ENCODE results near the gene FGD2. TPM values are rescaled to one million over a fixed set of nuclear protein-coding genes. Genes with fewer than 3 reads are reported as not detected.

Gene FGD2
- total and polyA plus RNA-seq, 9 of the 15 experiments (the other 6 are each of a cell fraction or from before 2014, with no cell fraction given), result 0.09 TPM; not detected in 8

DNA sequence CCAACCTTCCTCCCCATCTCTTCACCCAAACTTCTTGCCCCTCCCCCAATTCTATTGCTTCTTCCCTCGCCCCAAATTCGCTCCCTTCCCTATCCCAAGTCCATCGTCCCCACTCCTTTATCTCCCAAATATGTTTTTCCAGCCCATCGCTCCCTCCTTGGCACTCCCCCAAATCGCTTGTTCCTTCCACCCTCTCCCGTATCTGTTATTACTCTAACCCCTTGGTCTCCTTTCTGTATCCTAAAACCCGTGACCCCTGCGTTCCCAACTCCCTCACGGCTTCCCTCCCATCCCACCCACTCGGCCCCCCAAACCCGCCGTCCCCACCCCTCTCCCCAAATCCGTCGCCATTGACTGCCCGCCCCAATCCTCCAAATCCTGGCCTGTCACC is 20.0 kb upstream of the FGD2 start (continued):
- TF ChIP-seq, protein P1, sequence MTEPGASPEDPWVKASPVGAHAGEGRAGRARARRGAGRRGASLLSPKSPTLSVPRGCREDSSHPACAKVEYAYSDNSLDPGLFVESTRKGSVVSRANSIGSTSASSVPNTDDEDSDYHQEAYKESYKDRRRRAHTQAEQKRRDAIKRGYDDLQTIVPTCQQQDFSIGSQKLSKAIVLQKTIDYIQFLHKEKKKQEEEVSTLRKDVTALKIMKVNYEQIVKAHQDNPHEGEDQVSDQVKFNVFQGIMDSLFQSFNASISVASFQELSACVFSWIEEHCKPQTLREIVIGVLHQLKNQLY (CRISPR knock-in tag; conservative IDR thresholded peaks at IDR 0.05), result no peak
- TF ChIP-seq ZNF699 (CRISPR knock-in tag; IDR thresholded peaks at IDR 0.05; ENCODE audit: insufficient replicate concordance), result no peak
- no peak for TF ChIP-seq FOS (IDR thresholded peaks at IDR 0.05; ENCODE audit: extremely low read depth, insufficient read length)
- no peak for TF ChIP-seq FOXK2 (conservative IDR thresholded peaks at IDR 0.05 in 1 of 2, IDR thresholded peaks at IDR 0.05 in 1 of 2; ENCODE audit: low read depth in 2 of 2)
- TF ChIP-seq BRD4 (IDR thresholded peaks at IDR 0.05), result no peak
- no peak for TF ChIP-seq DDX20 (tag; IDR thresholded peaks at IDR 0.05; ENCODE audit: low read depth)
- TF ChIP-seq ZFP36 (IDR thresholded peaks at IDR 0.05; ENCODE audit: low read depth, low read length, partially characterized antibody), result no peak
- TF ChIP-seq ZFX (CRISPR knock-in tag; IDR thresholded peaks at IDR 0.05), result no peak
- TF ChIP-seq ZNF445 (CRISPR knock-in tag; IDR thresholded peaks at IDR 0.05; ENCODE audit: low read depth), result no peak
- TF ChIP-seq, protein P2, sequence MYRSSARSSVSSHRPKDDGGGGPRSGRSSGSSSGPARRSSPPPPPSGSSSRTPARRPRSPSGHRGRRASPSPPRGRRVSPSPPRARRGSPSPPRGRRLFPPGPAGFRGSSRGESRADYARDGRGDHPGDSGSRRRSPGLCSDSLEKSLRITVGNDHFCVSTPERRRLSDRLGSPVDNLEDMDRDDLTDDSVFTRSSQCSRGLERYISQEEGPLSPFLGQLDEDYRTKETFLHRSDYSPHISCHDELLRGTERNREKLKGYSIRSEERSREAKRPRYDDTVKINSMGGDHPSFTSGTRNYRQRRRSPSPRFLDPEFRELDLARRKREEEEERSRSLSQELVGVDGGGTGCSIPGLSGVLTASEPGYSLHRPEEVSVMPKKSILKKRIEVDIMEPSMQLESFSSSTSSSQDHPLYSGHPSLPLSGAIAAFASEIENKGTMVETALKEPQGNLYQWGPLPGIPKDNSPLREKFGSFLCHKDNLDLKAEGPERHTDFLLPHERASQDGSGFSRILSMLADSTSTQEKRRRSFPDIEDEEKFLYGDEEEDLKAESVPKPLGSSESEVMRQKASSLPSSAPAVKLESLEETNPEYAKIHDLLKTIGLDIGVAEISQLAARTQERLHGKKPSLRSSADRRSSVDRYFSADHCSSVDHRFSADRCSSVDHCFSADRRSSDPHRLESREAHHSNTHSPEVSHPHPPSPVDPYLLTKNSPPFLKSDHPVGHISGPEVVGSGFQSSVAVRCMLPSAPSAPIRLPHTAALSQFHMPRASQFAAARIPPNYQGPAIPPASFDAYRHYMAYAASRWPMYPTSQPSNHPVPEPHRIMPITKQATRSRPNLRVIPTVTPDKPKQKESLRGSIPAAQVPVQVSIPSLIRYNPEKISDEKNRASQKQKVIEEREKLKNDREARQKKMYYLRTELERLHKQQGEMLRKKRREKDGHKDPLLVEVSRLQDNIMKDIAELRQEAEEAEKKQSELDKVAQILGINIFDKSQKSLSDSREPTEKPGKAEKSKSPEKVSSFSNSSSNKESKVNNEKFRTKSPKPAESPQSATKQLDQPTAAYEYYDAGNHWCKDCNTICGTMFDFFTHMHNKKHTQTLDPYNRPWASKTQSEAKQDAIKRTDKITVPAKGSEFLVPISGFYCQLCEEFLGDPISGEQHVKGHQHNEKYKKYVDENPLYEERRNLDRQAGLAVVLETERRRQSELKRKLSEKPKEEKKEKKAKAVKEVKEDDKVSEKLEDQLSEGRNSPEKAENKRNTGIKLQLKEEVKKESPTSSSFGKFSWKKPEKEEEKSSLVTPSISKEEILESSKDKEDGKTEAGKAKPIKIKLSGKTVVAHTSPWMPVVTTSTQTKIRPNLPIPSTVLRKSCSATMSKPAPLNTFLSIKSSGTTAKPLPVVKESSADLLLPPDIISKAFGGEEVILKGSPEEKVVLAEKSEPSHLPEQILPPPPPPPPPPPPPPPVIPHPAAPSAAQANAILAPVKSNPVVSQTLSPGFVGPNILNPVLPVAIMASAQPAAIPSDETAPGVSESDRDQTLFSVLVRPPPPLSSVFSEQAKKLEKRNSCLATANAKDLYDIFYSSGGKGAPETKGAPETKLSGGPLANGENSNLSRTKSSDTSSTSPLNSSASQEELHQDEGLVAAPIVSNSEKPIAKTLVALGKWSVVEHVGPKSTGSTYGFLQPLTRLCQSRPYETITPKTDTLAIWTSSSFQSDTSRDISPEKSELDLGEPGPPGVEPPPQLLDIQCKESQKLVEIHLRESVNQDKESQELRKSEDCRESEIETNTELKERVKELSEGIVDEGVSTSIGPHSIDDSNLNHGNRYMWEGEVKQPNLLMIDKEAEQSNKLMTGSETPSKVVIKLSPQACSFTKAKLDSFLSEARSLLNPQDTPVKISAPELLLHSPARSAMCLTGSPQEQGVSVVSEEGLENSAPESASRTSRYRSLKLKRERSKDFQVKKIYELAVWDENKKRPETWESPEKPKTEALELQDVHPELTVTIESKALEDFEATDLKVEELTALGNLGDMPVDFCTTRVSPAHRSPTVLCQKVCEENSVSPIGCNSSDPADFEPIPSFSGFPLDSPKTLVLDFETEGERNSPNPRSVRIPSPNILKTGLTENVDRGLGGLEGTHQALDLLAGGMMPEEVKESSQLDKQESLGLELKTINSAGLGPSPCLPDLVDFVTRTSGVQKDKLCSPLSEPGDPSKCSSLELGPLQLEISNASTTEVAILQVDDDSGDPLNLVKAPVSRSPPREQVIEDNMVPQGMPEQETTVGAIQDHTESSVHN (IDR thresholded peaks at IDR 0.05; ENCODE audit: borderline replicate concordance in 1 of 2, low read depth in 1 of 2), result 0 out of 4 replicates have a peak, but pooled peaks of 1 of the 2 experiments have one; percentile 26
- TF ChIP-seq GABPB1 (CRISPR knock-in tag; IDR thresholded peaks at IDR 0.05), result no peak
- TF ChIP-seq, protein P3, sequence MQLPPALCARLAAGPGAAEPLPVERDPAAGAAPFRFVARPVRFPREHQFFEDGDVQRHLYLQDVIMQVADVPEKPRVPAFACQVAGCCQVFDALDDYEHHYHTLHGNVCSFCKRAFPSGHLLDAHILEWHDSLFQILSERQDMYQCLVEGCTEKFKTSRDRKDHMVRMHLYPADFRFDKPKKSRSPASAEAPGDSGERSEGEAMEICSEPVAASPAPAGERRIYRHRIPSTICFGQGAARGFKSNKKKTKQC (CRISPR knock-in tag; IDR thresholded peaks at IDR 0.05), result 0 out of 2 replicates have a peak, but pooled peaks have one; percentile 2
- TF ChIP-seq, protein P4, sequence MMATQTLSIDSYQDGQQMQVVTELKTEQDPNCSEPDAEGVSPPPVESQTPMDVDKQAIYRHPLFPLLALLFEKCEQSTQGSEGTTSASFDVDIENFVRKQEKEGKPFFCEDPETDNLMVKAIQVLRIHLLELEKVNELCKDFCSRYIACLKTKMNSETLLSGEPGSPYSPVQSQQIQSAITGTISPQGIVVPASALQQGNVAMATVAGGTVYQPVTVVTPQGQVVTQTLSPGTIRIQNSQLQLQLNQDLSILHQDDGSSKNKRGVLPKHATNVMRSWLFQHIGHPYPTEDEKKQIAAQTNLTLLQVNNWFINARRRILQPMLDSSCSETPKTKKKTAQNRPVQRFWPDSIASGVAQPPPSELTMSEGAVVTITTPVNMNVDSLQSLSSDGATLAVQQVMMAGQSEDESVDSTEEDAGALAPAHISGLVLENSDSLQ (IDR thresholded peaks at IDR 0.05), result no peak
- no peak for TF ChIP-seq NBN (IDR thresholded peaks at IDR 0.05; ENCODE audit: low read depth)
- no peak for TF ChIP-seq MYC (IDR thresholded peaks at IDR 0.05; ENCODE audit: low read depth, low read length)
- no peak for TF ChIP-seq MYC (CRISPR knock-in tag; IDR thresholded peaks at IDR 0.05; ENCODE audit: borderline replicate concordance, low read depth)
- no peak for TF ChIP-seq MYBL2 (IDR thresholded peaks at IDR 0.05; ENCODE audit: low read depth)
- TF ChIP-seq MYBL2 (CRISPR knock-in tag; IDR thresholded peaks at IDR 0.05; ENCODE audit: borderline replicate concordance), result no peak
- TF ChIP-seq XRCC5 (IDR thresholded peaks at IDR 0.05; ENCODE audit: low read depth, low read length), result no peak
